AG10803 (cell line): Measurements from ENCODE around the gene PPP1CB.

ENCODE experiments used
- DNase-seq: peaks from one replicate; pipeline ENCODE4 v3.0.0; 2010; ENCODE audit warnings: low read depth
- H3K4me3 ChIP-seq: 2 replicates; pipeline ENCODE4 v1.5.1; 2011; ENCODE audit warnings: mild to moderate bottlenecking, low read length, control low read depth
- CTCF ChIP-seq: conservative IDR thresholded peaks from 2 replicates; pipeline ENCODE4 v1.5.1; 2011; ENCODE audit warnings: mild to moderate bottlenecking, low read length, control low read depth, inconsistent platforms

PPP1CB gene

DNA sequence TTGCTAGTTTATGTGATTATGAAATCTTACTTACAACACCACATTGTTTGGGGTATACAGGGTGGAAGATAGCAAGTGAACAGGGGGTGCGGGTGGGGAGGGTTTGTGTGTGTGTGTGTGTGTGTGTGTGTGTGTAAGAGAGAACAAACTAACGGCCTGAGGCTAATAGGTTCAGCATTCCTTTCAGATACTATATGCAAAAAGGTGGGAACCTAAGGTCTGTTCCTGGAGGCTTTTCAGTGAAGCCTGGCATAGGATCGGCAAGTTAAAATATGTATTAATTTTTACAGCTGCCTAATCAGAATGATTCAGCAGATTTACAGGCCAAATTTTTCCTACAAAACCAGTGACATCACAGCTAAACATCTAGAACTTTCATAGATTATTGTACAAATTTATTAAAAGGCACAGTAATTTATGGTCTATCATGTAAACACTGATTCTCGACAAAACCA is 51.4 kb downstream of the PPP1CB start:
- no peak overlapping the region for H3K4me3 ChIP-seq
- peak; percentile 33 for DNase-seq
- no peak for TF ChIP-seq CTCF

GRCh38 chr2:28809927-28810326 is 58.3 kb downstream of the PPP1CB start:
- no peak for TF ChIP-seq CTCF
- no peak for DNase-seq
- peak overlapping the region; percentile 66 for H3K4me3 ChIP-seq

DNA sequence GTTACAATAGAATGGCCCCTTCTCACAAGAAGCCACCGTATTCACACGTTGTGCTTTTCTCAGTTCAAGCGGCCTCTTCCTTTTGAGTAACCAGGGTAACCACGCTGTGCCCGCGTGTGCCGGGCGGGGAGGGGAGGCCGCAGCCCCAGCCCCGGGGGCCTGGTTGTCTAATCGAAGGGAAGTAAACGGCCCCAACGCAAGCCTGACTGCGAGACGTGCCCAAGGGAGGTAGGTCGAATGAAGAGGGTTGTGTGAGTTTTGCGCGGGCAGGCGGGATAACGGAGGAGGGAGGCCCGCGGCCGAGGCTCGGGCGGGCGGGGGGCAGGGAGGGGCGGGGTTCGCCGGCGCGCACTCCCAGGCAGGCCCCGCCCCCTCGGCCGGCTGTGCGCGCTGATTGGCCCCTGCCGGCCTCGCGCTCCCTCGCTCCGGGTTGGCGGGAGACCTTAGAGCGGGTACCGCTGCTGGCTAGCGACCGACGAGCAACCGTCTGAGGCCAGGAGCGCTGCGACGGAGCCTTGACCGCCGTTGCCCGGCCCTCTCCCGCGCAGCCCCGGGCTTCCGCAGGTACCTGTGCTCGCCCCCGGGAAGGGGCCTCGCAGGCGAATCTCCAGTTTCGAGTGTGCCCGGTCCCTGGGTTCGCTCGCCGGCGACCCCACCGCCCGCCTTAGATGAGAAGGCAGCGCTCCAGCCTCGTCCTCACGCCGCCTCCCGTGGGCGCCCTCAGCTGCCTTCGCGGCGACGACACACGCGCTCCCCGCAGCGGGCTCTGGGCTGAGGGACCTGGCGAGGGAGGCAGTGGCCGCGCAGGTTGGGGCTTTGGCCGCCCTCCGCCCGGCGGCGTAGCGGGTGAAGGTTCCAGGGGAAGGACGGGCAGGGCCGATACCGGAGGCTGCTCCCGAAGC is 59.0 kb downstream of the PPP1CB start, which contains the start of gene SPDYA:
Gene SPDYA, plus strand, starts transcription at position 451 of the 902 bp plus-strand sequence. CDS start 5,181 bp downstream, outside the sequence.
- DNase-seq, result peak; percentile 44
- no peak for TF ChIP-seq CTCF
- peak within 1 kb of the TSS; percentile 66 for H3K4me3 ChIP-seq

- no peak overlapping the region for H3K4me3 ChIP-seq
- DNase-seq, result no peak
- TF ChIP-seq CTCF, result no peak
These were observed 66.4 kb downstream of the PPP1CB start for GRCh38 chr2:28818053-28818452.

DNA sequence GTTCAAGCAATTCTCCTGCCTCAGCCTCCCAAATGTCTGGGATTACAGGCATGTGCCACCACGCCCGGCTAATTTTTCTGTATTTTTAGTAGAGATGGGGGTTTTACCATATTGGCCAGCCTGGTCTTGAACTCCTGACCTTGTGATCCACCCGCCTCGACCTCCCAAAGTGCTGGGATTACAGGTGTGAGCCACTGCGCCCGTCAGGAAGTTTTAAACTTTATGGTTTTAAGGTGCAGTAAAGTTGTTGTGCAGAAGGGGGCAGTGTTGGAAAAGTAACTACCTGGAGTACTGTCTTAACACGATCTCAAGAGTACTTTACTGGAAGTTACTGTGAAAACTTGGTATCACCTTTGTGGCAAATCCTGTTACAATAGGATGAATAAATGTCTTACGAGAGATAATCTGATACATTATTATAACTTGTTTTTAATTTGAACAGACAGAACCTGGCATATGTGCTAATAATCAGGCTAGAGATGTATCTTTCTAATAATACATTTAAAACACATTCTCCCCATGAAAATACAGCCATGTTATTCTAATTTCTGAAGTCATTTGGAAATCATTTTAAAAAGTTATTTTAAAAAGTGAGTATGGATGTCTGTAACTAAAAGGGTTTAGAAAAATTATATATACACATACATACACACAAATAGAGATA is 69.8 kb downstream of the PPP1CB start:
- peak; percentile 77 for TF ChIP-seq CTCF
- H3K4me3 ChIP-seq, result no peak overlapping the region
- peak; percentile 49 for DNase-seq

- H3K4me3 ChIP-seq, result no peak overlapping the region
- no peak for TF ChIP-seq CTCF
These were observed 70.4 kb downstream of the PPP1CB start for GRCh38 chr2:28822036-28822435.

More at GRCh38 chr2:28822036-28822435, 70.4 kb downstream of the PPP1CB start:
- DNase-seq, result no peak
